COLO668 (cell line): ENCODE data around the gene COL15A1.
"Not testable (repeated sequence)": the region's sequence is repeated elsewhere in the genome, so short reads cannot be mapped to it uniquely, and the experiment has no call there.

Experiments used
- DNase-seq: peaks from one replicate; lab custom pipeline; 2025; ENCODE audit not compliant: unreplicated experiment; lab: John Stamatoyannopoulos, UW

The COL15A1 gene

DNA sequence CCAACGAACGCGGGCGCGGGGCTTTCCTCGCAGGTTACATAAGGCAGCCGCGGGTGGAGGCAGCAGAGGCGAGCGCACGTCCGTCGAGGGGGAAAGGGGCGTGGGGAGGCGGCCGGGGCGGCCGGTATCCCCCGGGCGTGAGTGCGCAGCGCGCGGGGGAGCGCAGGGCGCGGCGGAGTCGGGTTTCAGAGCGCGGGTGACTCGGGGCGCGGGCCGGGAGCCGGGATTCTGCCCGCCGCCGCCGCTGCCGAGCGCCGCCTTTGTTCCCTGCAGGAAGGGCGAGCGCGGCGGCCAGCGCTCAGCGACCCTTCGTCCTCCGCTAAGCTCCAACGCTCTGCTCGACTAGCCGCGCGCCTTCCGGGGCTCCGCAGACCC, at the start of gene COL15A1:
Gene COL15A1, plus strand, starts transcription at position 226 of the 375 bp plus-strand sequence. CDS start 155 bp downstream, outside the sequence.
- peak; percentile 19 for DNase-seq

DNA sequence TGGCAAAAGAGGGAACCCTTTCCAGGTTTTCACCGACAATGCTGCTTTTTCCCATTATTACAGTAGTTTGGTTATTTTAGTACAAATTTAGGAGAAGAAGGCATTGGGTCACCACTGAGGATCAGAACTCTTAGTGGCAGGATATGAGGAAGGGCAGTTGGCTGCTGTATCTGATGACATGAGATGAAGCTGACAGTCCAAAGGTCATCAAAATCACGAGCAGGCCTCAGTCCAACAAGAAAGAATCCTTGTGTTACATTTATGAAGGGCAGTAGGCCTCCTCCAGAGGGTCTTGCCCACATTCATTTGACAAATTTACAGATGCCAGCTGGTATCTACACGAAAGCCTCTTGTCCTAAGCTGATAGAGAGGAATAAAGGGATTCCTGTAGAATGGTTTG, 49.5 kb upstream of the COL15A1 start:
- no peak for DNase-seq

DNA sequence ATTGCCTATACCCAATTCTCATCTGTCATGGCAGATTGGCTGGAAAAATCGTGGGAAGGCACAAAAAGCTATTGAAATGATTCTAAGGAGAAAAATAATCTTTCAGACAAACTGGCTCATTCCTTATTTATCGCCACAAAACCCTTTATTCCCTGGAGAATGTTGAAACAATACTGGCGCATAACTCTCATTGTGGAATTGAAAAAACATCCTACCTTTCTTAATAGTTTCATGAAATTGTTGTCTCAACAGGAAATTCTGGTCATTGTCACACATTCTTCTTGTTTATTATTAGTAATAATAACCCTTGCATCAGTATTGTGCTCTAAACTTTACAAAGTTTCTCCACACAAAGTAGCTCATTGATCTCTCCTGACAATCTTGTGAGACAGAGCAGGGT, 48.9 kb upstream of the COL15A1 start:
- no peak for DNase-seq

- no peak for DNase-seq
Measured at GRCh38 chr9:98896632-98897031, 47.1 kb upstream of the COL15A1 start.

DNA sequence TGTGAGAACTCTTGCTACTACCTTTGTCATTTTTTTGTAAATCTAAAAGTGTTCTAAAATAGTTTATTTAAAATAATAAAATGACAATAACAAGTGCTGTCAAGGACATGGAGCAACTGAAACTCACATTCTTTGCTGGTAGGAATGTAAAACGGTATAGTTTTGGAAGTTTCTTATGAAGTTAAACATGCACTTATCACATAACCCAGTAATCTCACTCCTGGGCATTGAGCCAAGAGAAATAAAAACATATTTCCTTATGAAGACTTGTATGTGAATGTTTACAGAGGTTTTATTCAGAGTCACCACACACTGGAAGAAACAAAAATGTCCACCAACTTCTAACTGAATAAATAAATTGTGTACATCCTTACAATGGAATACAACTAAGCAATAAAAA, 46.0 kb upstream of the COL15A1 start:
- DNase-seq = no peak

DNA sequence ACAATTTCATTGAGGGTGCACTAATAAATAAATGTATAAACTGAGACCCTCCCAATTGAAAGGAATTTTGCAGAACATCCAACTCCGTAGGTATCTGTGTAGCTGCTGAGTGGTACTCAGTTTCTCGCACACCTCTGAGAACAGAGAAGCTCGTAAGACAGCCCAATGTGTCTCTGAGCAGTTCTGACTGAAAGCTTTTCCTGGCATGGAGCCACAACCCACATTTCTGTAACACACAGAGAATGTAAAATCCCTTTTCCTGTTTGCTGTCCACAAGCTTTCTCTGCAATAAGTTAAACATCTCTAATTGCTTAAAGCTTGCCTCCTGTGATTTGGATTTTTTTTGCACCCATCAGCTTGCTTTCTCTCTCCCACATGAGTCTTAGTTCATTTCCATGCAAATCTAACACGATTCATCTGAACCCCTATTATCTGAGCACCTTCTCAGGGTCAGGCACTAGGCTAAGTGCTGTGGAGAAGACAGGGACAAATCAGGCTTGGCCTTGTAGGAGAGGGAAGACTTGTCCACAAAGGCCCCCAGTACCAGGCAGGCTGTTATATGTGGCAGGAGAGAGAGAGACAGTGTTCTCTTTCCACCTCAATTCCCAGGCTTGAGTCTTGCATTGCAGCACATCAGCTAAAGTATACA, 44.2 kb upstream of the COL15A1 start:
- no peak for DNase-seq

GRCh38 chr9:98900244-98900643, 43.5 kb upstream of the COL15A1 start:
- no peak for DNase-seq

DNA sequence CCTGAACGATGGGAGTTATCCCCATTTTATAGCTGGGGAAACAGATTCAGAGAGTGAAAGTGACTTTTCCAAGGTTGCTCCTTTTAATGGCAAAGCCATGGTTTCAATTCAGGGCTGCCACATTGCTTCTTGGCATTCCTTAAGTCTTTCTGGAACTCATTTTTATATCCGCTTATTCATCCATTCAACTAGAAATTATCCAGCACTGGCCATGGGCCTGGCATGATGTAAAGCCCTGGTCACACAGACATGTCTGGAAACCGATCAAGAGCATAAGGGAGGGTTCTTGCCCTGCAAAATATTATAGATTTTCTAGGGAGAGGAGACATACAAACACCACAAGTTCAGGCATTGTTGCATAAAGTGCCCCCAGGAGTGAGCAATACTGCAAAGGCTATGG, 43.0 kb upstream of the COL15A1 start:
- DNase-seq = no peak

DNA sequence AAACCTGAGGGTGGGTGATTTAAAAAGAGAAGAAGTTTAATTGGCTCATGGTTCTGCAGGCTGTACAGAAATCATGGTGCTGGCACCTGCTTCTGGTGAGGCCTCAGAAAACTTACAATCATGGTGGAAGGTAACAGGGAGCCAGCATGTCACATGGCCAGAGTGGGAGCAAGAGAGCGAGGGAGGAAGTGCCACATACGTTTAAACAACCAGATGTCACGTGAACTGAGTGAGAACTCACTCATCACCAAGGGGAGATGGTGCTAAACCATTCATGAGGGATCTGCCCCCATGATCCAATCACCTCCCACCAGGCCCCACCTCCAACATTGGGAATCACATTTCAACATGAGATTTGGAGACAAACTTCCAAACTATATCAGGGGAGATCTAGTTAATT, 41.9 kb upstream of the COL15A1 start:
- DNase-seq = not testable (repeated sequence)

DNA sequence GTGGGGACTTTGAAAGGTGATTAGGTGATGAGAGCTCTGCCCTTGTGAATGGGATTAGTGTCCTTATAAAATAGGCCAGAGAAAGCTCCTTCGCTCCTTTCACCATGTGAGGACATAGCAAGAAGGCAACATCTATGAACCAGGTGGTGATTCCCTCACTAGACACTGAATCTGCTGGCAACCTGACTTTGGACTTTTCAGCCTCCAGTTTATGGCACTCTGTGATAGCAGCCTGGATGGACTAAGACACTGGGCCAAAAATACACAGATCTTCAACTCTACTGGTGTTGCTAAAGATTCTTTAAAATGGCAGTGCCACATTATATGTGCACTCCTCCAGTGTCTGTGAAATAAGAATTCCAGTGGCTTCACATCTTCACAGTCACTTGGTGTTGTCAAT, 41.2 kb upstream of the COL15A1 start:
- DNase-seq = no peak

DNA sequence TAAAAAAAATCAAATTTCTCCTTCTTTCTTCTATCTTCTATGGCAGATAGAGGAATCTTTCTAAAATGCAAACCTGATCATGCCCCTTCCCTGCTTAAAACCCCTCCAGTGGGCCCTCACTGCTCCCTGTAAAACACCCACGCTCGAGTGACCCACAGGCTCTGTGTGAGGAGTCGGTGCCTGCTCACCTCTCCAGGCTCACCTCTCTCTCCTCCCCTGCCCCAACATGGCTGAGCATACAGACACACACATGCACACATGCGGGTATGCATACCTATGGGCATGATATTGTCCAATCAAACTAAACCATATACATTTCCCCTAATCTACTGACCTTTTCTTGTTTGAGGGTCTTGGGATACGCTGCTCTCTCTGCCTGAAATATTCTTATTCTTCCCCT, 40.8 kb upstream of the COL15A1 start:
- DNase-seq = no peak

- DNase-seq = no peak
Measured at GRCh38 chr9:98903961-98904411, 39.7 kb upstream of the COL15A1 start.

GRCh38 chr9:98905015-98905414, 38.7 kb upstream of the COL15A1 start:
- no peak for DNase-seq

DNA sequence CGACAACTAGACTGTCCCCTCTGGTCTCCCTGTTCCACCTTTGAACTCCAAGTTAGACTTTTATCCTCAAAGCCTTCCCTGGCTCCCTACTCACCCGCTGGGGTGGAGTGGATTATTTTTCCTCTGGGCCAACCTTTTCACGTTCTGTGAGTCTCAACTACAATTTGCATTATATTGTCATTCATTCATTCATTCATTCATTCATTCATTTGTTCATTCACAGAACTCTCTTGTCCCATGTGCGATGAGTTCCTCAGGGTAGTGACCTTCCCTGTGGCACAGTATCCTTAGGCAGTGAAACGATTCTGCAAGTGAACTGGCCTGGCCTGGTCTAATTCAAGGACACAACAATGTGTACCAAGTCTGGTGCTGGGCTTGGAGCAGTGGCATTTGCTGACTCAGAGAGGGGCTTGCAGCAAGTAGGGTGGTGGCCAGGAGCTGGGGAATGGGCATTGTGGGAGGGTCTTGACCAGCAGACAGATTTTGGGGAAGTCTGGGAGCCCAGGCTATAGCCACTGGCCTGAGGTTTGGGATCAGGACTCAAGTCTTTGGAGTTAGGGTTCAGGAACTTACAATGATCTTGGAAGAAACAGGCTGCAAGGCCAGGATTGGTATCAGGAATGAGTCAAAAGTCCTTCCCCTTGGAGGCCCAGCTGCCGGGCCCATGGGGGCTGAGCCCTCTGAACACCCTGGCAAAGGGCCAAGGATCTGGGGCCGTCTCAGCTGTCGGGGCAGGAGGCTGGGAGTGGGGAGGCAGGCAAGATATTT, 37.2 kb upstream of the COL15A1 start:
- DNase-seq = peak; percentile 4

DNA sequence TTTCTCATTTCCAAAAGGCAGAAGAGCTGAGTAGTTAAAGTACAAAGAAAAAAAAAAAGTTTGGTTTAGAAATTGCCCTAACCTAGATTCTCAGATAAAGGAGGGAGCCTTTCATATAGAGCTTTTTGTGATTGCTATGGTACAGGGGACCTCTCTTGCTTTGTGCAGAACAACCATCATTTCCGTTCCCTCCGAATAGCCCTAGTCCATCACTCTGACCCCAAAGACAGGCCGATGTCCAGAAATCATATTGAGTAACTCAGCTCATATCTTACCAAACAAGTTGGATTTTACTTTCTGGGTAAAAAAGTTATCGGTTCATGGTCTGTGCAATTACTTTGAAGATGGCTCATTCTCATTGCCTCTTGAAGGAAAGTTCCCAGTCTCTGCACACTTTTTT, 36.7 kb upstream of the COL15A1 start:
- no peak for DNase-seq

GRCh38 chr9:98908897-98909634, 34.6 kb upstream of the COL15A1 start:
- no peak for DNase-seq

GRCh38 chr9:98909935-98910334, 33.8 kb upstream of the COL15A1 start:
- no peak for DNase-seq

GRCh38 chr9:98911042-98911441, 32.7 kb upstream of the COL15A1 start:
- DNase-seq = no peak

GRCh38 chr9:98911738-98912137, 32.0 kb upstream of the COL15A1 start:
- DNase-seq = not testable (repeated sequence)

GRCh38 chr9:98912450-98912849, 31.3 kb upstream of the COL15A1 start:
- no peak for DNase-seq

DNA sequence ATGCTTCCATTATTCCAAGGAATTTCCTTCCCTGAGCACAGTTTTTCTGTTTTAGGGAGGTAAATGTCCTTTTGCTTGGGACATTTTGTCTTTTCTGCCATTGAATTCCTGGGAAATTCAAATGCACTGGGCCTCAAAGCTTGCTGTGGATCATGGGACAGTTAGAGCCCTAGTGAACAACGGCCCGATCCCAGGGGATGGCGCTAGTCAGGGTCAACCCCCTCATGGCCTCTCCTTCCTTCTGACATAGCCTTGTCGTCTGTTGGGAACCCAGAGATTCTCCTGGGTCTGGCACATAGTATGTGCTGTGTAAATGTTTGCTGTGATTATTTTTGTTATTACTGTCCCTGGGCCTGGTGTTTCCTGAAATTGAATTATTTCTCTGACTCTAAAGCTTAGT, 30.7 kb upstream of the COL15A1 start:
- no peak for DNase-seq

DNA sequence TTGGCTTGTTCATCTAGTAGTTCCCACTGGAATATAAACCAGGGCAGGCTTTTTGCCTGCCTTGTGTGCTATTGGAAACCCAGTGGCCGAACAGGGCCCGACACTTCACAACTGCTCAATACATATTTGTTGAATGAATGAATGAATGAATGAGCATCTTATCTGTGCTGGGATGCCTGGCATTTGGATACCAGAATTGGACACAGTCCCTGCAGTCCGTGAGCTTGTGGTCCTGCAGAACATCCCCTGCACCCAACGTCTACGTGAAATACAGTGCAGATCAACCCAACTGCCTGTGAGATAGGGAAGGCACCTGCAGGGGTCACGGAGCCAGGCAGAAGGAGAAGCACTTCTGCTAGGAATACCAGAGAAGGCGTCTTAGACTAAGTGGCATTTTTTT, 30.0 kb upstream of the COL15A1 start:
- no peak for DNase-seq
